CMK (cell line): Measurements from ENCODE around the gene CCNE1.
"Not testable (repeated sequence)": the region's sequence is repeated elsewhere in the genome, so short reads cannot be mapped to it uniquely, and the experiment has no call there.

ENCODE experiments used
- DNase-seq: peaks from one replicate; pipeline ENCODE4 v3.0.0-alpha.2; 2010; ENCODE audit warnings: low read depth

Gene CCNE1

GRCh38 chr19:29815231-29815630, 3.4 kb downstream of the CCNE1 start:
- DNase-seq = no peak

GRCh38 chr19:29817316-29817715, 5.5 kb downstream of the CCNE1 start:
- no peak for DNase-seq

GRCh38 chr19:29819300-29819699, 7.5 kb downstream of the CCNE1 start:
- no peak for DNase-seq

GRCh38 chr19:29819986-29820385, 8.2 kb downstream of the CCNE1 start:
- no peak for DNase-seq

- DNase-seq = no peak
Measured at GRCh38 chr19:29823581-29824330, 12.0 kb downstream of the CCNE1 start.

GRCh38 chr19:29825263-29825662, 13.5 kb downstream of the CCNE1 start:
- DNase-seq = not testable (repeated sequence)

- no peak for DNase-seq
Measured at GRCh38 chr19:29831041-29831548, 19.3 kb downstream of the CCNE1 start.

- no peak for DNase-seq
Measured at GRCh38 chr19:29831686-29832085, 19.9 kb downstream of the CCNE1 start.

GRCh38 chr19:29832801-29833200, 21.0 kb downstream of the CCNE1 start:
- no peak for DNase-seq

GRCh38 chr19:29833614-29834261, 21.9 kb downstream of the CCNE1 start:
- no peak for DNase-seq

GRCh38 chr19:29834991-29835846, 23.4 kb downstream of the CCNE1 start:
- DNase-seq = no peak

- DNase-seq = no peak
Measured at GRCh38 chr19:29836409-29836825, 24.6 kb downstream of the CCNE1 start.

- DNase-seq = no peak
Measured at GRCh38 chr19:29837448-29837981, 25.7 kb downstream of the CCNE1 start.

GRCh38 chr19:29837996-29838395, 26.2 kb downstream of the CCNE1 start:
- DNase-seq = no peak

- no peak for DNase-seq
Measured at GRCh38 chr19:29840066-29840950, 28.5 kb downstream of the CCNE1 start.

GRCh38 chr19:29841209-29841558, 29.4 kb downstream of the CCNE1 start:
- DNase-seq = no peak

GRCh38 chr19:29841559-29842367, 30.0 kb downstream of the CCNE1 start:
- no peak for DNase-seq

GRCh38 chr19:29842471-29843179, 30.8 kb downstream of the CCNE1 start:
- DNase-seq = no peak

- DNase-seq = no peak
Measured at GRCh38 chr19:29843180-29844051, 31.6 kb downstream of the CCNE1 start.
